H1 (cell line): Measurements from ENCODE around the gene SERPINB6. TPM values are rescaled to one million over a fixed set of nuclear protein-coding genes. Genes with fewer than 3 reads are reported as not detected.

Experiments used
- KDM1A ChIP-seq: fragments of 200-600, 300-600 bp; sonication (generic); IDR thresholded peaks from 2 replicates; pipeline ENCODE4 v1.7.1; 2016; ENCODE audit warnings: mild to moderate bottlenecking, low read length, borderline replicate concordance
- SIX5 ChIP-seq: IDR thresholded peaks from 2 replicates; pipeline ENCODE4 v1.6.1; 2011; ENCODE audit warnings: mild to moderate bottlenecking, low read depth, low read length
- polyA plus RNA-seq, 7 experiments: library from polyadenylated mRNA; depleted of rRNA in 3 of 7; stranded (reverse) in 5 of 7; unstranded in 2 of 7; fragments of >200 nt in 5 of 7; fragments of 200-250 nt in 2 of 7; gene quantifications; 1 replicate in 5 of 7; 2 replicates in 1 of 7; 4 replicates in 1 of 7; pipeline versions ENCODE4 v1.2.1 to v1.2.3, GENCODE V29; 2011 to 2013; ENCODE audit warnings: missing spikeins in 2 of 7, mixed read lengths in 2 of 7
- total RNA-seq: library from RNA; stranded (reverse); fragmentation: NEBNext Ultra II Directional; extraction: Animal tissue kit (Norgen Biotek cat#: 25700); gene quantifications from 2 replicates; pipeline ENCODE4 v1.2.1, GENCODE V29; 2021
- TF ChIP-seq, protein P1 (sequence below): fragments of 300-600 bp; sonication (generic); IDR thresholded peaks from 2 replicates; pipeline ENCODE4 v1.7.1; 2012; ENCODE audit warnings: low read length, moderate library complexity, mild to moderate bottlenecking, inconsistent platforms; ENCODE audit not compliant: insufficient replicate concordance

SERPINB6 gene
- total and polyA plus RNA-seq, 2 of the 8 experiments (the other 6 are each of a cell fraction or from before 2014, with no cell fraction given), result 27.2 to 29.4 TPM

DNA sequence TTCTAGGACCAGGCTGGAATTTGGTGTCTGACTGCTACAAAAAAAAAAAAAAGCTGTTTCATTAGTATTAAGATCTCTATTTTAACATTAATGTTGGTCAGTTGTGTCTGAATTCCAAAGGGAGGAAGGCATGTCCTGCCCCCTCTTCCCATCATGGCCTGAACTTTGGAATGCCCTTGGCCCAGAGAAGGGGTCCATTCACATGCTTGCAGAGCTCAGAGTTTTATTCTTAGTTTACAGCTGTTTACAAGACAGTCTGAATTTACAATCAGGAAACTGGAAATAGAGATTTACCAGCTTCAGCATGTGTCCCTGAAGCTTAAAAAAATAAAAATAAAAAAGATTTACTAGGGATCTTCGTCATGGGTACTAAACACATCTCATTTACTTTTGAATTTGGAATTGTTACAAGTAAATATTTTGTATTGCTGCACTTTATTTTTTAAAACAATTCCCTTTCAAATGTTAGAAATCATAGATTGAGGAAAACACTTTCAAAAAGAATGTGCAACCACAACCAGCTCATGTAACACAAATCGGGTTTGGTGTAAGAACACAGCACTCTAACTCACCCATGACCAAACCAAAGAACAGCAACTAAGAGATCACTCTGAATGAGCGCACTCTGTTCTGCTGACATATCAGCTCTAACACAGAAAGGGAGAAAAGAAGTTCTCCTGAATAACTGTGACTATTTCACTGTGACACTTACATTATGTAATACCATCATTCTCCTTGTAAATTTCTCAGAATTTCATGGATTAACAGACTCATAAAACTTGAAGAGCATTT is 6.6 kb upstream of the SERPINB6 start (continued):
- TF ChIP-seq, protein P1, sequence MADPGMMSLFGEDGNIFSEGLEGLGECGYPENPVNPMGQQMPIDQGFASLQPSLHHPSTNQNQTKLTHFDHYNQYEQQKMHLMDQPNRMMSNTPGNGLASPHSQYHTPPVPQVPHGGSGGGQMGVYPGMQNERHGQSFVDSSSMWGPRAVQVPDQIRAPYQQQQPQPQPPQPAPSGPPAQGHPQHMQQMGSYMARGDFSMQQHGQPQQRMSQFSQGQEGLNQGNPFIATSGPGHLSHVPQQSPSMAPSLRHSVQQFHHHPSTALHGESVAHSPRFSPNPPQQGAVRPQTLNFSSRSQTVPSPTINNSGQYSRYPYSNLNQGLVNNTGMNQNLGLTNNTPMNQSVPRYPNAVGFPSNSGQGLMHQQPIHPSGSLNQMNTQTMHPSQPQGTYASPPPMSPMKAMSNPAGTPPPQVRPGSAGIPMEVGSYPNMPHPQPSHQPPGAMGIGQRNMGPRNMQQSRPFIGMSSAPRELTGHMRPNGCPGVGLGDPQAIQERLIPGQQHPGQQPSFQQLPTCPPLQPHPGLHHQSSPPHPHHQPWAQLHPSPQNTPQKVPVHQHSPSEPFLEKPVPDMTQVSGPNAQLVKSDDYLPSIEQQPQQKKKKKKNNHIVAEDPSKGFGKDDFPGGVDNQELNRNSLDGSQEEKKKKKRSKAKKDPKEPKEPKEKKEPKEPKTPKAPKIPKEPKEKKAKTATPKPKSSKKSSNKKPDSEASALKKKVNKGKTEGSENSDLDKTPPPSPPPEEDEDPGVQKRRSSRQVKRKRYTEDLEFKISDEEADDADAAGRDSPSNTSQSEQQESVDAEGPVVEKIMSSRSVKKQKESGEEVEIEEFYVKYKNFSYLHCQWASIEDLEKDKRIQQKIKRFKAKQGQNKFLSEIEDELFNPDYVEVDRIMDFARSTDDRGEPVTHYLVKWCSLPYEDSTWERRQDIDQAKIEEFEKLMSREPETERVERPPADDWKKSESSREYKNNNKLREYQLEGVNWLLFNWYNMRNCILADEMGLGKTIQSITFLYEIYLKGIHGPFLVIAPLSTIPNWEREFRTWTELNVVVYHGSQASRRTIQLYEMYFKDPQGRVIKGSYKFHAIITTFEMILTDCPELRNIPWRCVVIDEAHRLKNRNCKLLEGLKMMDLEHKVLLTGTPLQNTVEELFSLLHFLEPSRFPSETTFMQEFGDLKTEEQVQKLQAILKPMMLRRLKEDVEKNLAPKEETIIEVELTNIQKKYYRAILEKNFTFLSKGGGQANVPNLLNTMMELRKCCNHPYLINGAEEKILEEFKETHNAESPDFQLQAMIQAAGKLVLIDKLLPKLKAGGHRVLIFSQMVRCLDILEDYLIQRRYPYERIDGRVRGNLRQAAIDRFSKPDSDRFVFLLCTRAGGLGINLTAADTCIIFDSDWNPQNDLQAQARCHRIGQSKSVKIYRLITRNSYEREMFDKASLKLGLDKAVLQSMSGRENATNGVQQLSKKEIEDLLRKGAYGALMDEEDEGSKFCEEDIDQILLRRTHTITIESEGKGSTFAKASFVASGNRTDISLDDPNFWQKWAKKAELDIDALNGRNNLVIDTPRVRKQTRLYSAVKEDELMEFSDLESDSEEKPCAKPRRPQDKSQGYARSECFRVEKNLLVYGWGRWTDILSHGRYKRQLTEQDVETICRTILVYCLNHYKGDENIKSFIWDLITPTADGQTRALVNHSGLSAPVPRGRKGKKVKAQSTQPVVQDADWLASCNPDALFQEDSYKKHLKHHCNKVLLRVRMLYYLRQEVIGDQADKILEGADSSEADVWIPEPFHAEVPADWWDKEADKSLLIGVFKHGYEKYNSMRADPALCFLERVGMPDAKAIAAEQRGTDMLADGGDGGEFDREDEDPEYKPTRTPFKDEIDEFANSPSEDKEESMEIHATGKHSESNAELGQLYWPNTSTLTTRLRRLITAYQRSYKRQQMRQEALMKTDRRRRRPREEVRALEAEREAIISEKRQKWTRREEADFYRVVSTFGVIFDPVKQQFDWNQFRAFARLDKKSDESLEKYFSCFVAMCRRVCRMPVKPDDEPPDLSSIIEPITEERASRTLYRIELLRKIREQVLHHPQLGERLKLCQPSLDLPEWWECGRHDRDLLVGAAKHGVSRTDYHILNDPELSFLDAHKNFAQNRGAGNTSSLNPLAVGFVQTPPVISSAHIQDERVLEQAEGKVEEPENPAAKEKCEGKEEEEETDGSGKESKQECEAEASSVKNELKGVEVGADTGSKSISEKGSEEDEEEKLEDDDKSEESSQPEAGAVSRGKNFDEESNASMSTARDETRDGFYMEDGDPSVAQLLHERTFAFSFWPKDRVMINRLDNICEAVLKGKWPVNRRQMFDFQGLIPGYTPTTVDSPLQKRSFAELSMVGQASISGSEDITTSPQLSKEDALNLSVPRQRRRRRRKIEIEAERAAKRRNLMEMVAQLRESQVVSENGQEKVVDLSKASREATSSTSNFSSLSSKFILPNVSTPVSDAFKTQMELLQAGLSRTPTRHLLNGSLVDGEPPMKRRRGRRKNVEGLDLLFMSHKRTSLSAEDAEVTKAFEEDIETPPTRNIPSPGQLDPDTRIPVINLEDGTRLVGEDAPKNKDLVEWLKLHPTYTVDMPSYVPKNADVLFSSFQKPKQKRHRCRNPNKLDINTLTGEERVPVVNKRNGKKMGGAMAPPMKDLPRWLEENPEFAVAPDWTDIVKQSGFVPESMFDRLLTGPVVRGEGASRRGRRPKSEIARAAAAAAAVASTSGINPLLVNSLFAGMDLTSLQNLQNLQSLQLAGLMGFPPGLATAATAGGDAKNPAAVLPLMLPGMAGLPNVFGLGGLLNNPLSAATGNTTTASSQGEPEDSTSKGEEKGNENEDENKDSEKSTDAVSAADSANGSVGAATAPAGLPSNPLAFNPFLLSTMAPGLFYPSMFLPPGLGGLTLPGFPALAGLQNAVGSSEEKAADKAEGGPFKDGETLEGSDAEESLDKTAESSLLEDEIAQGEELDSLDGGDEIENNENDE, result no peak
- TF ChIP-seq KDM1A (no peak), SIX5 (no peak)
